Measurements from ENCODE around the gene KCNQ5. TPM values are rescaled to one million over a fixed set of nuclear protein-coding genes. Genes with fewer than 3 reads are reported as not detected.

Gene KCNQ5
- total RNA-seq, 1 experiment from 2014 or later = 9.4 TPM

DNA sequence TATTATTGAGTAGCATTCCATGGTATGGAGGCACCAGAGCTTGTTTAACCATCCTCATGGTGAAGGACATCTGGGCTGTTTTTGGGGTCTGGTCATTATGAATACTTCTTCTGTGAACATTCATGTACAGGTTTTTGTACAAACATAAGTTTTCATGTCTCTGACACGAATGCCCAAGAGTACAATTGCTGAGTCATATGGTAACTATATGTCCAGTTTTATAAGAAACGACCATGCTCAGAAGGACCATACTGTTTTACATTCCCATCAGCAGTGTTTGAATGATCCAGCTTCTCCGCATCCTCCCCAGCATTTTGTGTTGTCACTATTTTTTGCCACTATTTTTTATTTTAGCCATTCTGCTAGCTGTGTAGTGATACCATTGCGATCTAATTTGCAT lies 414.8 kb downstream of the KCNQ5 start:
- H3K27ac ChIP-seq (ENCODE audit: low read length) = no peak overlapping the region
- no peaks in the 10 kb centered on the region; the same call in 1 of the 2 replicates for H3K4me1 ChIP-seq (ENCODE audit: control insufficient read depth, insufficient read depth, low read length)
- intact Hi-C loops (cut with micrococcal nuclease; ENCODE audit: unreplicated experiment) = no loop called here
- H3K36me3 ChIP-seq (ENCODE audit: control insufficient read depth, insufficient read depth, low read length) = no peaks in the 10 kb centered on the region
- CTCF ChIA-PET = no interaction called here
- no peaks in the 10 kb centered on the region for H3K27me3 ChIP-seq (ENCODE audit: control insufficient read depth, insufficient read depth, low read length)
- ATAC-seq = no peak
- POLR2A ChIA-PET = interaction anchor here (0.7 kb wide), 2 partner anchors 100 to 360 kb away, joined by 4 to 9 read pairs; no protein-coding TSS in a partner anchor
- peaks cover 13% of the 10 kb centered on the region; the same call in 1 of the 2 replicates for H3K9me3 ChIP-seq (ENCODE audit: control insufficient read depth, insufficient read depth, low read depth, low read length)
- BruUV-seq (replicated peaks) = no TSS peak
- no peak for DNase-seq (ENCODE audit: low read depth, low spot score)
- in situ Hi-C loops (cut with HindIII; ENCODE audit: low pct_unique_long_range_greater_than_20kb, low sequenced_read_pairs) = no loop called here
- H3K4me3 ChIP-seq (ENCODE audit: low read depth in 2 of 2, low read length in 2 of 2) = no peak overlapping the region
- TF ChIP-seq POLR2AphosphoS5 (IDR thresholded peaks at IDR 0.05; ENCODE audit: low read depth, low read length) (no peak), TCF7L2 (IDR thresholded peaks at IDR 0.05; ENCODE audit: low read depth, low read length) (no peak), SIN3A (IDR thresholded peaks at IDR 0.05; ENCODE audit: borderline replicate concordance, insufficient read depth, low read depth, low read length) (no peak)
- TF ChIP-seq, protein P1, sequence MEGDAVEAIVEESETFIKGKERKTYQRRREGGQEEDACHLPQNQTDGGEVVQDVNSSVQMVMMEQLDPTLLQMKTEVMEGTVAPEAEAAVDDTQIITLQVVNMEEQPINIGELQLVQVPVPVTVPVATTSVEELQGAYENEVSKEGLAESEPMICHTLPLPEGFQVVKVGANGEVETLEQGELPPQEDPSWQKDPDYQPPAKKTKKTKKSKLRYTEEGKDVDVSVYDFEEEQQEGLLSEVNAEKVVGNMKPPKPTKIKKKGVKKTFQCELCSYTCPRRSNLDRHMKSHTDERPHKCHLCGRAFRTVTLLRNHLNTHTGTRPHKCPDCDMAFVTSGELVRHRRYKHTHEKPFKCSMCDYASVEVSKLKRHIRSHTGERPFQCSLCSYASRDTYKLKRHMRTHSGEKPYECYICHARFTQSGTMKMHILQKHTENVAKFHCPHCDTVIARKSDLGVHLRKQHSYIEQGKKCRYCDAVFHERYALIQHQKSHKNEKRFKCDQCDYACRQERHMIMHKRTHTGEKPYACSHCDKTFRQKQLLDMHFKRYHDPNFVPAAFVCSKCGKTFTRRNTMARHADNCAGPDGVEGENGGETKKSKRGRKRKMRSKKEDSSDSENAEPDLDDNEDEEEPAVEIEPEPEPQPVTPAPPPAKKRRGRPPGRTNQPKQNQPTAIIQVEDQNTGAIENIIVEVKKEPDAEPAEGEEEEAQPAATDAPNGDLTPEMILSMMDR (IDR thresholded peaks at IDR 0.05) = no peak
- TF ChIP-seq, protein P2, sequence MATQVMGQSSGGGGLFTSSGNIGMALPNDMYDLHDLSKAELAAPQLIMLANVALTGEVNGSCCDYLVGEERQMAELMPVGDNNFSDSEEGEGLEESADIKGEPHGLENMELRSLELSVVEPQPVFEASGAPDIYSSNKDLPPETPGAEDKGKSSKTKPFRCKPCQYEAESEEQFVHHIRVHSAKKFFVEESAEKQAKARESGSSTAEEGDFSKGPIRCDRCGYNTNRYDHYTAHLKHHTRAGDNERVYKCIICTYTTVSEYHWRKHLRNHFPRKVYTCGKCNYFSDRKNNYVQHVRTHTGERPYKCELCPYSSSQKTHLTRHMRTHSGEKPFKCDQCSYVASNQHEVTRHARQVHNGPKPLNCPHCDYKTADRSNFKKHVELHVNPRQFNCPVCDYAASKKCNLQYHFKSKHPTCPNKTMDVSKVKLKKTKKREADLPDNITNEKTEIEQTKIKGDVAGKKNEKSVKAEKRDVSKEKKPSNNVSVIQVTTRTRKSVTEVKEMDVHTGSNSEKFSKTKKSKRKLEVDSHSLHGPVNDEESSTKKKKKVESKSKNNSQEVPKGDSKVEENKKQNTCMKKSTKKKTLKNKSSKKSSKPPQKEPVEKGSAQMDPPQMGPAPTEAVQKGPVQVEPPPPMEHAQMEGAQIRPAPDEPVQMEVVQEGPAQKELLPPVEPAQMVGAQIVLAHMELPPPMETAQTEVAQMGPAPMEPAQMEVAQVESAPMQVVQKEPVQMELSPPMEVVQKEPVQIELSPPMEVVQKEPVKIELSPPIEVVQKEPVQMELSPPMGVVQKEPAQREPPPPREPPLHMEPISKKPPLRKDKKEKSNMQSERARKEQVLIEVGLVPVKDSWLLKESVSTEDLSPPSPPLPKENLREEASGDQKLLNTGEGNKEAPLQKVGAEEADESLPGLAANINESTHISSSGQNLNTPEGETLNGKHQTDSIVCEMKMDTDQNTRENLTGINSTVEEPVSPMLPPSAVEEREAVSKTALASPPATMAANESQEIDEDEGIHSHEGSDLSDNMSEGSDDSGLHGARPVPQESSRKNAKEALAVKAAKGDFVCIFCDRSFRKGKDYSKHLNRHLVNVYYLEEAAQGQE (IDR thresholded peaks at IDR 0.05; ENCODE audit: insufficient read depth in 1 of 2, low read depth in 2 of 2, low read length in 1 of 2) = no peak

DNA sequence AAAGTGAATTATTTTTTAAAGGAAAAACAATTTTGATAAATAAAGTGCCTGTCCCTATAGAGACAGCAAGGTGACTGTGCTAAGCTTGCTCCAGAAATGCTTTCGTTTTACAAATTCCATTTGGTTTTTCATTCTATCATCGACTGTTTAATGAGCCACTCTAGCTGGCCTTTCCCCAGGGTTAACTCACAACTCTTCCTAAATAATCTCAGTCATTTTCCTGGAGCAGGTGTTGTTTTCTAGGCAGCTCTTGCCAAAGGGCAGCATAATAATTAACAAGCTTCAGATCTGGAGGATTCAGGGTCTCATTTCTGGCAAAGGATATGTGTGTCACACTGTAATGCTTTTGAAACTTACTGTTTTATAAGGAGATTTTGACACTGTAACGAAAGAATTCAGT lies 419.2 kb downstream of the KCNQ5 start:
- in situ Hi-C loops (cut with HindIII; ENCODE audit: low pct_unique_long_range_greater_than_20kb, low sequenced_read_pairs) = no loop called here
- no TSS peak for BruUV-seq (replicated peaks)
- ChIA-PET CTCF (no interaction called here), POLR2A (no interaction called here)
- intact Hi-C loops (cut with micrococcal nuclease; ENCODE audit: unreplicated experiment) = no loop called here
- peaks cover 13% of the 10 kb centered on the region; the same call in 1 of the 2 replicates for H3K9me3 ChIP-seq (ENCODE audit: control insufficient read depth, insufficient read depth, low read depth, low read length)
- DNase-seq (ENCODE audit: low read depth, low spot score) (no peak), ATAC-seq (no peak)
- H3K4me3 ChIP-seq (ENCODE audit: low read depth in 2 of 2, low read length in 2 of 2) = no peak overlapping the region
- TF ChIP-seq, protein P1 (IDR thresholded peaks at IDR 0.05) = no peak
- TF ChIP-seq TCF7L2 (IDR thresholded peaks at IDR 0.05; ENCODE audit: low read depth, low read length) (no peak), SIN3A (IDR thresholded peaks at IDR 0.05; ENCODE audit: borderline replicate concordance, insufficient read depth, low read depth, low read length) (no peak), POLR2AphosphoS5 (IDR thresholded peaks at IDR 0.05; ENCODE audit: low read depth, low read length) (no peak)
- TF ChIP-seq, protein P2 (IDR thresholded peaks at IDR 0.05; ENCODE audit: insufficient read depth in 1 of 2, low read depth in 2 of 2, low read length in 1 of 2) = no peak
- H3K27ac ChIP-seq (ENCODE audit: low read length) = no peak overlapping the region
- no peaks in the 10 kb centered on the region for H3K27me3 ChIP-seq (ENCODE audit: control insufficient read depth, insufficient read depth, low read length)
- H3K36me3 ChIP-seq (ENCODE audit: control insufficient read depth, insufficient read depth, low read length) = no peaks in the 10 kb centered on the region
- no peaks in the 10 kb centered on the region for H3K4me1 ChIP-seq (ENCODE audit: control insufficient read depth, insufficient read depth, low read length)

All from Panc1 (cell line).